ENCODE data around the gene RGL2. TPM values are rescaled to one million over a fixed set of nuclear protein-coding genes. Genes with fewer than 3 reads are reported as not detected.

The RGL2 gene
- total and polyA plus RNA-seq, 2 of the 13 experiments (the other 11 are each of a cell fraction or from before 2014, with no cell fraction given), result 22.9 to 47.4 TPM

- TF ChIP-seq ZKSCAN5 (CRISPR knock-in tag; IDR thresholded peaks at IDR 0.05), result no peak
- 0 out of 2 replicates have a peak, but pooled peaks have one; percentile 59 for TF ChIP-seq NFATC3 (CRISPR knock-in tag; IDR thresholded peaks at IDR 0.05)
- TF ChIP-seq ZBTB20 (CRISPR knock-in tag; IDR thresholded peaks at IDR 0.05; ENCODE audit: borderline replicate concordance, low read depth), result no peak
- TF ChIP-seq POLR2AphosphoS2 (IDR thresholded peaks at IDR 0.05; ENCODE audit: low read depth, low read length), result 0 out of 2 replicates have a peak, but pooled peaks have one; percentile 21
- no peak for TF ChIP-seq WIZ (CRISPR knock-in tag; IDR thresholded peaks at IDR 0.05)
- no peak for TF ChIP-seq ZFP37 (CRISPR knock-in tag; IDR thresholded peaks at IDR 0.05; ENCODE audit: borderline replicate concordance)
- no peak for TF ChIP-seq AKNA (CRISPR knock-in tag; IDR thresholded peaks at IDR 0.05; ENCODE audit: borderline replicate concordance)
- no peak for TF ChIP-seq ZBED4 (CRISPR knock-in tag; IDR thresholded peaks at IDR 0.05; ENCODE audit: borderline replicate concordance)
- TF ChIP-seq AGO2 (optimal IDR thresholded peaks at IDR 0.05; ENCODE audit: low read depth, low read length), result peak; percentile 100
- TF ChIP-seq ZSCAN12 (CRISPR knock-in tag; IDR thresholded peaks at IDR 0.05), result no peak
- peak; percentile 94 for TF ChIP-seq RBFOX2 (IDR thresholded peaks at IDR 0.05; ENCODE audit: low read depth, low read length)
- TF ChIP-seq KDM2A (CRISPR knock-in tag; IDR thresholded peaks at IDR 0.05; ENCODE audit: borderline replicate concordance, low read depth), result no peak; the same call in 1 of the 2 replicates
- TF ChIP-seq ZFYVE20 (CRISPR knock-in tag; IDR thresholded peaks at IDR 0.05; ENCODE audit: borderline replicate concordance, low read depth), result no peak
- no peak for TF ChIP-seq ZFAT (CRISPR knock-in tag; conservative IDR thresholded peaks at IDR 0.05)
- no peak for TF ChIP-seq HNRNPLL (IDR thresholded peaks at IDR 0.05; ENCODE audit: low read depth, low read length, poor library complexity, severe bottlenecking)
- peak; percentile 72 for TF ChIP-seq U2AF1 (optimal IDR thresholded peaks at IDR 0.05; ENCODE audit: low read depth, low read length)
- peak; percentile 71 for TF ChIP-seq ZC3H13 (CRISPR knock-in tag; IDR thresholded peaks at IDR 0.05)
- no peak for TF ChIP-seq IRF2 (CRISPR knock-in tag; IDR thresholded peaks at IDR 0.05)
- no peak for TF ChIP-seq BRF2 (CRISPR knock-in tag; IDR thresholded peaks at IDR 0.05)
Observed at GRCh38 chr6:33276864-33277662, 21.7 kb downstream of the RGL2 start, which contains the start of gene B3GALT4 (continued).

All from HepG2 (cell line).